Heart right ventricle (tissue), 16 donors: ENCODE data around the gene WDR86. TPM values are rescaled to one million over a fixed set of nuclear protein-coding genes. Genes with fewer than 3 reads are reported as not detected.

ENCODE experiments used
- ATAC-seq, 8 donors: fragments of 200-7000 bp; cut with Tn5 transposase; one replicate each; pipeline ENCODE4 v1.9.1; 2020; ENCODE audit warnings: mild to moderate bottlenecking in 8 of 8, moderate library complexity in 8 of 8, moderate number of reproducible peaks in 1 of 8
- DNase-seq, 2 donors: peaks; one replicate each; pipeline ENCODE4 v3.0.0-alpha.2; 2020
- H3K27ac ChIP-seq, 10 donors: fragments of 200-600 bp; sonication (generic) in 2 of 10; one replicate each; pipeline versions ENCODE4 v1.5.0 to v1.8.0; 2020 to 2022; ENCODE audit warnings: mild to moderate bottlenecking in 3 of 10
- H3K27me3 ChIP-seq, 7 donors: fragments of 200-600 bp; one replicate each; pipeline ENCODE4 v1.8.0; 2021 to 2022; ENCODE audit warnings: mild to moderate bottlenecking in 2 of 7
- H3K36me3 ChIP-seq, 9 donors: fragments of 200-600 bp; sonication (generic) in 1 of 9; one replicate each; pipeline versions ENCODE4 v1.5.0 to v1.8.0; 2020 to 2022; ENCODE audit warnings: mild to moderate bottlenecking in 2 of 9
- H3K4me1 ChIP-seq, 9 donors: fragments of 200-600 bp; sonication (generic) in 1 of 9; one replicate each; pipeline versions ENCODE4 v1.5.0 to v1.8.0; 2020 to 2022; ENCODE audit warnings: mild to moderate bottlenecking in 4 of 9
- H3K4me3 ChIP-seq, 10 donors: fragments of 200-600 bp; sonication (generic) in 2 of 10; one replicate each; pipeline versions ENCODE4 v1.5.0 to v1.8.0; 2020 to 2022; ENCODE audit warnings: mild to moderate bottlenecking in 7 of 10, moderate library complexity in 2 of 10
- H3K9me3 ChIP-seq, 11 donors: fragments of 200-600 bp in 10 of 11; sonication (generic) in 2 of 11; one replicate each; pipeline versions ENCODE4 v1.5.0 to v1.8.0; 2013 to 2022; ENCODE audit warnings: mild to moderate bottlenecking in 2 of 11, control low read depth in 1 of 11, moderate library complexity in 1 of 11
- CTCF ChIP-seq, 9 donors: fragments of 200-600 bp; sonication (generic) in 2 of 9; IDR thresholded peaks; one replicate each; pipeline versions ENCODE4 v1.5.0 to v1.8.0; 2021 to 2022; ENCODE audit warnings: antibody characterized with exemption in 9 of 9, mild to moderate bottlenecking in 5 of 9, moderate library complexity in 1 of 9
- WGBS, 2 donors: extraction: QIAGEN DNeasy Blood & Tissue Kit; methylation state at CpG; one replicate each; pipeline ENCODE4 v1.1.7; 2013; ENCODE audit warnings: inconsistent platforms in 1 of 2; 5-methylcytosine and 5-hydroxymethylcytosine counted together
- intact Hi-C, 10 donors: fragments of 100-400 bp; cut with DNase I; formaldehyde crosslinking; loops; one replicate each; pipeline versions ENCODE4 v1.11.1 to v1.14.2; 2022
- polyA plus RNA-seq, 2 donors: library from polyadenylated mRNA; stranded (reverse); fragments of 200-250 nt; gene quantifications; one replicate each; pipeline ENCODE4 v1.2.3, GENCODE V29; 2013
- total RNA-seq, 10 donors: library from RNA; stranded (reverse); fragmentation: NEBNext Ultra II Directional in 3 of 10; extraction: Animal tissue kit (Norgen Biotek cat#: 25700) in 3 of 10; gene quantifications; one replicate each; pipeline versions ENCODE4 v1.2.1 to v1.2.4, GENCODE V29; 2021 to 2023
- donor health status: Arrhythmogenic right ventricular cardiomyopathy.
- donor health status: ischemic (EF 13 %, LVEDD 7.1; RV severe dilation, severe dysfunction).
- donor health status: healthy with polysubstance abuse.
- donor health status: DM: no; HTN: yes; CAD: no.
- donor health status: DM: no; HTN: no; CAD: no.
- donor health status: ischemic (EF 25% LVEDD 6.9; RV normal size, moderate dysfunction).
- donor health status: ischemic (EF 25% LVEDD 5.7; RV mildly dilated, moderate dysfunction).
- donor health status: healthy.
- donor health status: DM: yes; HTN: yes; CAD: no.
- donor health status: Ischemic cardiomyopathy.
- donor health status: ischemic (EF 35%, LVEDD 5.7; RV mildly dilated, moderate dysfunction).
- donor health status: nonischemic (EF 11% LVEDD 7.7; RV severe dilation, severe dysfunction).
- donor health status: DM: yes; HTN: yes; CAD: no.
- donor health status: PGD.
- donor health status: ischemic (EF 29% LVEDD 5.4; RV normal size, mild dysfunction).
- donor health status: nonischemic (EF 23%, LVEDD 6.1; RV moderate dilation, normal function).

WDR86 gene
- total and polyA plus RNA-seq, 12 donors, result 0.15 to 0.52 (median 0.25) TPM; not detected in 3

DNA sequence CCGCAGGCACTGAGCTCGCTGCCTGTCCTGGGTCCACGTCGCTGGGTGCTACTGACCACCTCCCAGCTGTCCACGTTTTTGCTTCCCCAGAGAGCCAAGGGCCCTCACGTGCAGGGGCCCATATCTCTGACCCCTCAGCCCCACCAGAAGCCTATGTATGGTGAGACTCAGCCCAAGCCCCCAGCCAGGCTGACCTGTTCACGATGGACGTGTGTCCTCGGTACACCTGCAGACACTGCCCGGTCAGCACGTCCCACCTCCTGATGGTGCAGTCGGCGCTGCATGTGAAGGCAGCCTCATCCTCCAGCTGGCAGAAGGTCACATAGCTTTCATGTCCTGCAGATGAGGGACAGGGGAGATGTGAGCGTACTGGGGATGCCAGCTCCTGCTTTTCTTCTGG is 9.9 kb downstream of the WDR86 start:
- ATAC-seq (no peak), DNase-seq (no peak)
- no peaks in the 10 kb centered on the region for H3K36me3 ChIP-seq
- H3K27ac ChIP-seq, result no peak overlapping the region
- TF ChIP-seq CTCF (IDR thresholded peaks at IDR 0.05), result no peak
- H3K4me3 ChIP-seq, result no peak overlapping the region
- H3K27me3 ChIP-seq, result peaks cover 0 to 18% (median 4%) of the 10 kb centered on the region in 7 donors
- intact Hi-C loops, result no loop called here
- no peaks in the 10 kb centered on the region for H3K9me3 ChIP-seq
- WGBS, 2 donors, result 84 to 85% methylated on average over 14 of the region's 14 CpGs
- H3K4me1 ChIP-seq, result peaks cover 0 to 17% (median 0%) of the 10 kb centered on the region in 9 donors

- Histone ChIP-seq H3K4me1 (peaks cover 0 to 11% (median 0%) of the 10 kb centered on the region in 9 donors), H3K27me3 (peaks cover 0 to 23% (median 4%) of the 10 kb centered on the region in 7 donors), H3K9me3 (no peaks in the 10 kb centered on the region), H3K27ac (no peak overlapping the region), H3K36me3 (no peaks in the 10 kb centered on the region), H3K4me3 (no peak overlapping the region)
- WGBS, 2 donors, result 89 to 92% methylated on average over 7 of the region's 7 CpGs
- DNase-seq (no peak), ATAC-seq (no peak)
- no peak for TF ChIP-seq CTCF (IDR thresholded peaks at IDR 0.05)
- intact Hi-C loops, result no loop called here
Measured at GRCh38 chr7:151399305-151399601, 10.6 kb downstream of the WDR86 start.

DNA sequence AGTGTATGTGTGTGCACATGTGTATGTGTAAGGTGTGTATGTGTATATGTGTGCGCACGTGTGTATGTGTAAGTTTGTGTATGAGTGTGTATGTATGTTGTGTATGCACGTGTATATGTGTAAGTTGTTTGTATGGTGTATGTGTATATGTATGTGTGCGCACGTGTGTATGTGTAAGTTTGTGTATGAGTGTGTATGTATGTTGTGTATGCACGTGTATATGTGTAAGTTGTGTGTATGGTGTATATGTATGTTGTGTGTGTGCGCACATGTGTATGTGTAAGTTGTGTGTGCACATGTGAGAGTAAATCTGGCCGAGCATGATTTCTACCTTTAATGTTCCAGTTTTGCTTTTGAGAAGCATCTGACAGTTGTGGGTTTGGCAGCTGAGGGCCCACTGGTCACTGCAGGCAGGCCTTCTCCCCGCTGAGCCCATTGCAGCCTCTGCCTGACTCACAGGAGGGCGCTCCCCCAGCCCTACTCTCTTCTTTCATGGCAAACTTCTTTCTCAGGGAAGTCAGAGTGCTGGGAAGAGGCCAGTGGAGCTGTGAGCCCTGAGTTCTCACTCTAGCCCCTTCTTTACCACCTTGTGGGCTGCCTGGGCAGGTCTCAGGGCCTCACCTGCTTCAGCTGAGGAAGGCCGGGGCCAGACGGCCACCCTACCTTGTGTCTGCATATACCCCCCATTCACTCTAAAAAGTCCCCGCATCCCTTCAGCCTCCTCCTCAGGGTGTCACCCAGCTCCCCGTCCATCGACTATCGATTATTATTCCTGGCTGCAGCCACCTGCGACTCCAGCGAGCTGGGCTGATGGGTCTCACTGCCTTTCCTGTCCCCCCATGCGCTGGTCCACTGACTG is 11.2 kb downstream of the WDR86 start:
- Histone ChIP-seq H3K4me1 (peaks cover 0 to 5% (median 0%) of the 10 kb centered on the region in 9 donors), H3K36me3 (no peaks in the 10 kb centered on the region), H3K27me3 (peaks cover 0 to 27% (median 4%) of the 10 kb centered on the region in 7 donors), H3K27ac (no peak overlapping the region), H3K4me3 (no peak overlapping the region), H3K9me3 (no peaks in the 10 kb centered on the region)
- 93 to 94% methylated on average over 19 of the region's 19 CpGs for WGBS, 2 donors
- ATAC-seq, result no peak
- TF ChIP-seq CTCF (IDR thresholded peaks at IDR 0.05), result no peak
- DNase-seq, result no peak
- intact Hi-C loops, result no loop called here

- ATAC-seq (no peak), DNase-seq (no peak)
- Histone ChIP-seq H3K27me3 (peaks cover 0 to 39% (median 12%) of the 10 kb centered on the region in 7 donors), H3K27ac (no peak overlapping the region), H3K36me3 (no peaks in the 10 kb centered on the region), H3K9me3 (no peaks in the 10 kb centered on the region), H3K4me3 (no peak overlapping the region), H3K4me1 (no peaks in the 10 kb centered on the region)
- intact Hi-C loops, result no loop called here
- 93% methylated on average over 13 of the region's 13 CpGs for WGBS, 2 donors
- no peak for TF ChIP-seq CTCF (IDR thresholded peaks at IDR 0.05)
Measured at GRCh38 chr7:151397026-151397425, 12.8 kb downstream of the WDR86 start.
